Spleen (tissue), 7 donors: Measurements from ENCODE around the gene TBL1X.

ENCODE experiments used
- POLR2AphosphoS5 ChIP-seq, 3 donors: sonication (generic); formaldehyde crosslinking; IDR thresholded peaks; one replicate each; pipeline ENCODE4 v1.5.1; 2017; ENCODE audit warnings: antibody characterized with exemption in 3 of 3
- TF ChIP-seq, protein P1 (sequence below), 11 experiments: fragments of 200-600 bp in 7 of 11; fragments of 450-650 bp in 4 of 11; sonication (generic) in 4 of 11; IDR thresholded peaks in 8 of 11; conservative IDR thresholded peaks in 3 of 11; 1 replicate in 7 of 11; 2 replicates in 4 of 11; pipeline versions ENCODE4 v1.4.0 to v1.8.0; 2016 to 2021; ENCODE audit warnings: antibody characterized with exemption in 11 of 11, inconsistent platforms in 4 of 11, mild to moderate bottlenecking in 1 of 11
- donor health status: DM: no; HTN: no; CAD: no; lungs with moderate emphysema.
- donor health status: DM: no; HTN: no; CAD: no.
- donor health status: DM: no; HTN: no; CAD: no.

DNA sequence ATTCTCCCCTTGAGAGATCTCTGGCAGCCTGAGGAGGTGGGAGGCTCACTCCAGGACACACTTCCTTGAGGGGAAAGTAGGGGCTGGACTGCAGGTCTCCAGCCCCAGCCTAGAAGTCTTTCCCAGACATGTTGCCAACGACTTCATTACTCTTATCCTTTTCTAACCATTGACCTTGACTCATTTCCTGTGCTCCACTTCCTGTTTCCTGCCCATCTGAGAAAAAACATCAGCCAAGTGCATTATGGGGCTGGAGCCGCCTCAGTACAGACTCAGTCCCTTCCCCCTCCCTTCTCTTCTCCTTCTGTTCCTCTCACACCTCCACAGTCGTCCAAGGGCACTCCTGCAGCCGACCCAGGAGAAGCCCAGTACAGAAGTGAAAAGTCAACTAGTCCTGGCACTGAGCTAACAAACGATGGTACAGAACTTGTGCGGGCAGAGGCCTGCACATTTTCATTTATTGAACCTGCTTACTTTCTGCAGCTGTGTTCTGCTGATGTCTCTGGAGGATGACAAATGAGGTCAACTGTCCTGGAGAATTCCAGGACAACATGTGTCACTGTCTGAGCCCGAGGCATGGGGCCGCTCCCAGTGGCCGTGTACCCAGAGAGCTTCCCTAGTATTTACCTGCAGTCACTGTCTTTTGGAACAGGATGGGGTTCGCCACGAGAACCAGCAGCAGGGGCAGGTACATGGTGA is 280.7 kb downstream of the TBL1X start:
- TF ChIP-seq, protein P1, sequence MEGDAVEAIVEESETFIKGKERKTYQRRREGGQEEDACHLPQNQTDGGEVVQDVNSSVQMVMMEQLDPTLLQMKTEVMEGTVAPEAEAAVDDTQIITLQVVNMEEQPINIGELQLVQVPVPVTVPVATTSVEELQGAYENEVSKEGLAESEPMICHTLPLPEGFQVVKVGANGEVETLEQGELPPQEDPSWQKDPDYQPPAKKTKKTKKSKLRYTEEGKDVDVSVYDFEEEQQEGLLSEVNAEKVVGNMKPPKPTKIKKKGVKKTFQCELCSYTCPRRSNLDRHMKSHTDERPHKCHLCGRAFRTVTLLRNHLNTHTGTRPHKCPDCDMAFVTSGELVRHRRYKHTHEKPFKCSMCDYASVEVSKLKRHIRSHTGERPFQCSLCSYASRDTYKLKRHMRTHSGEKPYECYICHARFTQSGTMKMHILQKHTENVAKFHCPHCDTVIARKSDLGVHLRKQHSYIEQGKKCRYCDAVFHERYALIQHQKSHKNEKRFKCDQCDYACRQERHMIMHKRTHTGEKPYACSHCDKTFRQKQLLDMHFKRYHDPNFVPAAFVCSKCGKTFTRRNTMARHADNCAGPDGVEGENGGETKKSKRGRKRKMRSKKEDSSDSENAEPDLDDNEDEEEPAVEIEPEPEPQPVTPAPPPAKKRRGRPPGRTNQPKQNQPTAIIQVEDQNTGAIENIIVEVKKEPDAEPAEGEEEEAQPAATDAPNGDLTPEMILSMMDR (IDR thresholded peaks at IDR 0.05 in 8 of 11, conservative IDR thresholded peaks at IDR 0.05 in 3 of 11): no peak
- TF ChIP-seq POLR2AphosphoS5 (IDR thresholded peaks at IDR 0.05): no peak
